GM10847 (cell line): ENCODE data around the gene SRPRB.

Source experiments
- POLR2A ChIP-seq: IDR thresholded peaks from 2 replicates; pipeline ENCODE4 v1.6.1; 2011; ENCODE audit not compliant: insufficient read length; ENCODE audit errors: extremely low read depth

Gene SRPRB

DNA sequence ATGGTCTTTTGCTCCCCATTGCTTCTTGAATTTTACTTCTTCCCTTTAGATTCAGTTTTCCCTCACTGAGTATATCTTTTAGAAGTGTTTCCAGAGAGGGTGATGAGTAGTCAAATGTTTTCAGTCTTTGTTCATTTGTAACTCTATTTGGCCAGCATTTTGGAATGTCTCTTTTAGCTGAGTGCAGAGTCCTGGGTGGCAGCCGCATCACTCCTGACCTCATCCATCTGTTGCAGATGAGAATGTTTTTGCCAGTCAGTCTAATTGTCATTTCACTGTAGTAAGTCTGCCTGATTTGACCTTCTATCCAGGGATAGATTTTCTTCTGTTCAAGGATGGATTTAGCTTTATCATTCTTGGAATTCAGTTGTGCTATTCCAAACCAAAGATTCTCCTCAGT lies 7.3 kb downstream of the SRPRB start:
- TF ChIP-seq POLR2A: no peak

DNA sequence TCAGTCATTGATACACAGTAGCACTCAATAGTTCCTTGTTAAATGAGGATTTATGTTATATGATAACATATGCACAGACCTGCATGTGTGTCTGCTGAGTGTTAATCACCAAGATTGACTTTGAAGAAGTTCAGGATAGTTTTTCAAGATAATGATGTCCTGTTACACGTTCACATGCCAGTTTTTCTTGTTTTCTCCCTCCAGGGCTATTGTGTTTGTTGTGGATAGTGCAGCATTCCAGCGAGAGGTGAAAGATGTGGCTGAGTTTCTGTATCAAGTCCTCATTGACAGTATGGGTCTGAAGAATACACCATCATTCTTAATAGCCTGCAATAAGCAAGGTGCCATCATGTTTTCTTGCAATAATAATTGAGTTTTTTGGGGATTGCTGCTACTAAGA lies 9.8 kb downstream of the SRPRB start:
- no peak for TF ChIP-seq POLR2A

DNA sequence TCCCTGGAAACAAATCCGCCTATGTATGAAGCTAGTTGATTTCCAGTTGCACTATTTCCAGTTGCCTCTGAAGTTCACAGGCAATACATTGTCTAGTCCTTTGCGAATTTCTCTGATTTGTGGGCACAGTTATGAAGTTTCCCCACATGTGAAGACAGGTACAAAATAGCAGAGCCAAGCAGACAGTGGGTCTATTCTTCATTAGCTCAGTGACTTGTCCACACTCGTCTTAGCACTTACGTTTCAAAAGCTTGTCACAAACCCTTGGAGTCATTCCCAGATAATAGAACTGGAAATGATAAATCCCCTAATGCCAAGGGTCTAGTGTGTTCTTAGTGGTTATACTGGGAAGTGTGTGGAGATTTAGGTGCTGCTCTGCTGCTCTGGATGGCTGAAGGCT lies 14.5 kb downstream of the SRPRB start:
- no peak for TF ChIP-seq POLR2A

DNA sequence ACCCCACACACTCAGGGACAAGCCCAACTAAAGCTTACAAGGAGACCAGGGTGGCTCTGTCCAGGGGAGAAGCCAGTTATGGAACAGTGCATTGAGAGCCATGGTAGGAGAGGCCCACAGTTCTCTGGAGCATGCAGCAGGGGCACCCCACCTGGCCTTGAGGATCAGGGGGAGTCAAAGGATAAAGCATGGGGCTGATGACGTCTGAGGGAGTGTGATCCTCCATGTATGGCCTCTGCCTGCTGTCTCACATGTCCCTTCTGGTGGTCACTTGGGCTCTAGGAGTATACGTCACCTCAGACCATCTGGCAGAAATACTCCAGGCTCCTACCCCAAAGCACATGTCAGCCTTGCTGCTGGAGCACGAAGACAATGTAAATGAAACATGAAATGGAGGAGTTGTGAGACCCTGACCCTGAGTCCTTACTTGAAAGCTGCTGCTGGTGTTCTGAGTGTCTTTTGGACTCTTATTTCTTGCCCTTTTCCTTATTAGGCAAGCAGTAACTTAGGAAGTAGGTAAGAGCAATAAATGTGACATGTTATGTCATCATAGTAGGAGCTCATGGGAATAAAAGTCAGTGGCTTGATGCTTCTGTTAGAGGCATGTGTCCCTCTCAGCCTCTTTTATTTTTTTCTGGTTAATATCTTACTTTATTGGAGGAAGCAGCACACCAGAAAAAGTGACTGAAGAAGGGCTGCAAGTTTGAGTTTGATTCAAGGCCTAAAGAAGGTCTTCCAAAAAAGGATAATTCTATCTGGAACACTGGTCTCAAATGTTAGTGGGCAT lies 15.5 kb downstream of the SRPRB start:
- no peak for TF ChIP-seq POLR2A

DNA sequence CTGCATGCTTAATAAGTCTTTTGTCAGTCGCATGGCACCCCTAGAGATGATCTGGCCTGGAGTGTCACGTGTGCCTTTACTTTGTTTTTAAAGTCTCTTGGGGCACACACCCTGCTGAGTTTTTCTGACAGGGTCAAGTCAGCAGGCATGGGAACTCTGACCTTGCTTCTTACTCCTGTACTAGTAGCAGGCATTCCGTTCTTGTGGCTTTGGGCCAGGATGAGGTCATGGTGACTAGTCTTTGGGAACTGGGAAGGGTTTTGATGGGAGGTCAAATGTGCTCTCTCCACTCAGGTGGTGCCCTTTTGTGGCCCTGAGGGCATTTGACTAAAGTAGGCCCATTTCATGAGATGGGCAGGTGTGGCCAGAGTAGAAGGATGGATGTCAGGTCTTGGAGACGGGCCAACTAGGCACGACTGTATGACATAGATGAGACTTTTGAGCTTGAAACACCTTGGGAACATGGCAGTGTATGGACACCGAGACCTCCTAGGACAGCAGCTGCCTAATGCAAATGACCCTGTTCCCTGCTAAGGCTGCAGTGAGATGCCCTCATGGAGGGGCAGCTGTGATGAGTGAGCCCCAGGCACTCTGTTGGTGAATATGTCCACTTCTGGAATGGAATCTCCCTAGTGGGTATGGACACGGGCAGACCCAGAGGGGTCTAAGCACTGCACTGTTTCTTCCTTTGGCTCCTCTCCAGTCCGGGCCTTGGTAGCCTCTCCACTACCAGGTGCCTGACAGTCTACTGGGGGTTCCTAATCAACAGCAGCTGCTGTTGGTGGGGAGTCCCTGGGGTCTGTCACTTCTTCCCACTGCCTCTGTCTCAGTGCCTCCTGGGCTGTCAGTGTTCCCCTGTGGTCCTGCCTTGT lies 16.4 kb downstream of the SRPRB start:
- TF ChIP-seq POLR2A: no peak

DNA sequence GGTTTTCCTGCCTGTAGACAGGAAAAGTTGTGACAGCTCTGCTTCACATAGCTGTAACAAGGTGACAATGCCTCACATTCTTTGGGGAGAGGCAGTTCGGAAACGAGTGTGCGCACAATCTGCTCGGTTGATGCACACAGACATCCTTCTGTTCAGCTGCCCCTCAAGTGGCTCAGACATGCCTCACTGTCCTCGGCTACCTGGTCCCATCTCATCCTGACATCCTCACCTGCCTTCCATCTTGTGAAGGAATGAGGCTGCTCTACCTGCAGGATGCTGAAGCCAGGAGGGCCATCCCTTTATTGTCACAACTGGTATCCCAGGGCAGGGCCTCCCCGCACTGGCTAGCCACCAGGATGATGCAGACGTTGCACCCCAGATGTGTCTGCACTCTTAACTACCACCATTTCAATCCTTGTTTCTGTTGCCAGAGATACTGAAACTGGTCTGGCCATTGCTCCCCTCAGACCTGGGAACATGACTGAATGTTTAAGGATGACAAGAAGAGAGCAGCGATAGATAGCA lies 19.4 kb downstream of the SRPRB start:
- TF ChIP-seq POLR2A: no peak

GRCh38 chr3:133825969-133826727 lies 20.5 kb downstream of the SRPRB start:
- TF ChIP-seq POLR2A: no peak

- TF ChIP-seq POLR2A: no peak
Measured at GRCh38 chr3:133827136-133827535, 21.5 kb downstream of the SRPRB start.

- TF ChIP-seq POLR2A: no peak
Measured at GRCh38 chr3:133827684-133828083, 22.1 kb downstream of the SRPRB start.

DNA sequence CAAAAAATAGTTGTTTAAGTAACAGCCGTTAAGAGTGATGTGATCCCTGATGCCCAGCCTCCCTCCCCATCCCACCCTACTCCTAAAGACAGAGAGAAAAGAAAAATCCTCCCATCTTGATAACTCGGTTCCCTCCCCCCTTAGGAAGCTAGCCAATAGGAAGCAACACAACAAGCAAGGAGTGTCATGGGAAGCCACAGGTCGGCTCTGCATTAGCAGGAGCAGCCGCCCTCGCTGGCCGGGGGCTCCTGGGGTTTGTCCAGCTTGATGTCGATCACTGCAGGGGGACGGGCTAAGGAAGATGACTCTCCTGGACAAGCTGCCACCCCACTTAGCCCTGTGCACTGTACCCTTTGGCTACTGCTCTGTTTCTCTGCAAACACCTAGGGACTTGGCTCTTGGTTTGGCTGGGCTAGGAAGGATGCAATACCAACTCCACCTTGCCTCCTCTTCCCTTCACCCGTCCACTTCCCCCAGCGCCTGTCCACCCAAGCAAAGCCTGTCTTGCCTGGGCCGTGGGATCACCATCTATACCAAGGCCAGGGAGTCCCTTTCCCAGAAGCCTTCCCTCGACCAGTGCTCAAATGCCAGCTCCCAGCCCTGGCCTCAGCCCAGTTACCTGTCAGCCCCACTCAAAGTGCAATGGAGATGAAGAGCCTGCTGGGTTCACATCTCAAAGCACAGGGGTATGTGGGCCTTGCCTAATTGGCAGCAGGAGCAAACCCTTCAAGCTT lies 23.1 kb downstream of the SRPRB start:
- TF ChIP-seq POLR2A: no peak

DNA sequence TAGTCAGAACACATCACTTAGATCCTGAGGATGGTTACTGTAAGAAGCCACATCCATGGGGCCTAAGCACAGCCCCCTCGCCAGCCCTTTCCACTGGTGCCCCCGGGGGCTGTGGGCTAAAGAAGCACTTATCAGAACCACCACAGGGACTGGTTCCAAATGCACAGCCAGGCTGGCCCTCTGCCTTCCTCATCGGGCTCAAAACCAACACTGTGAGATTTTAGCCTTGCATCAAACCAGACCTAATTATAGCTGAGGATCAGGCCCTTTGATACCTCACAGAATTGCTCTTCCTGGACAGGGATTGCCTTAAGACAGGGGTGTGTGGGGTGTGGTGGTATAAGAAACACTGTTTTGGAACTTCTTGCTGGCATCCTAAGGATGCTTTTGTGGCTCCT lies 23.7 kb downstream of the SRPRB start:
- no peak for TF ChIP-seq POLR2A

DNA sequence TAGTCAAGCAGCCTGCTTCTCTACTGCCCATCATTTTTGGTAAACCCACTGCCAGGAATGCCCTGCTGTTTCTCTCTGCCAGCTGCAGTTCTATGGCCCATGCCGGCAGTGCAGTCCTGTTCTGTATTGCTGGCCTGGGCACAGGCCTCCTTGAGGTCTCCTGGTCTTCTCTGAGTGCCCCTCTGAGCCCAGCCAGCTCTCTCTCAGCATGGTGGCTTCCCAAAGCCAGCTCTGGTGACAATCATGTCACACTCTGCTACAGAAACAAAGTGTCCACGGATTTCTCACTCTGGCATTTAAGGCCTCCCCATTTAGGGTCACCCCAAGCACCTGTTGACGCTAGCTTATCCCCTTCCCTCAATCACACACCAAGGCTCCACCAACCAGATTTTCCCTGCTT lies 24.5 kb downstream of the SRPRB start:
- no peak for TF ChIP-seq POLR2A

- no peak for TF ChIP-seq POLR2A
Measured at GRCh38 chr3:133831966-133832801, 26.6 kb downstream of the SRPRB start.

GRCh38 chr3:133832802-133833144 lies 27.2 kb downstream of the SRPRB start:
- TF ChIP-seq POLR2A: no peak

DNA sequence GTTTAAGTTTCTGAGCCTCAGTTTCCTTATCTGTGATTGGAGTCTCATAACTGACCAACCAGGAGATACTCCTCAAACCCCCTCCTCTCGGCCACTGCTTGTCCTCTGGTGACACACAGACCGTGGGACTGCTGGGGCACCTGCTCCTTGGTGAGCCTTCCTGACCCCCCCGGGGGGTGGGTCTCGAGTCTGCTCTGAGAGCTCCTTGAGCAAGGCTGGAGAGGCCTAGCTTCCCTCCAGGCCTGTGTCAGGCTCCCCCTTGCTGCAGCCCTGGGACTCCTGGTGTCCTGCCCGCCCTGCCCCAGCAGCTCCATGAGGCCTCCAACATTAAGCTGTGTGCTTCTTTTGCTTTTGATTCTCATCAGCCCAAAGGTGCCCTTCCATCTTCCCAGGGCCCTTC lies 27.7 kb downstream of the SRPRB start:
- TF ChIP-seq POLR2A: no peak
